Uterus (tissue), 2 donors: Measurements from ENCODE around the gene SLC6A1.

Source experiments
- CTCF ChIP-seq, 4 experiments: fragments of 200-600 bp in 2 of 4; fragments of 450-650 bp in 2 of 4; sonication (generic) in 2 of 4; IDR thresholded peaks; one replicate each; pipeline ENCODE4 v1.5.1; 2016 to 2019; ENCODE audit warnings: antibody characterized with exemption in 4 of 4, mild to moderate bottlenecking in 2 of 4, moderate library complexity in 1 of 4
- POLR2A ChIP-seq, 2 donors: fragments of 450-650 bp; IDR thresholded peaks; one replicate each; pipeline ENCODE4 v1.6.1; 2016; ENCODE audit warnings: antibody characterized with exemption in 2 of 2, mild to moderate bottlenecking in 1 of 2, moderate library complexity in 1 of 2

- TF ChIP-seq POLR2A (IDR thresholded peaks at IDR 0.05) (no peak), CTCF (IDR thresholded peaks at IDR 0.05) (no peak)
These were observed 81.9 kb downstream of the SLC6A1 start for GRCh38 chr3:11074451-11074850.
